ENCODE measurements around the gene PRAME.

Gene PRAME

DNA sequence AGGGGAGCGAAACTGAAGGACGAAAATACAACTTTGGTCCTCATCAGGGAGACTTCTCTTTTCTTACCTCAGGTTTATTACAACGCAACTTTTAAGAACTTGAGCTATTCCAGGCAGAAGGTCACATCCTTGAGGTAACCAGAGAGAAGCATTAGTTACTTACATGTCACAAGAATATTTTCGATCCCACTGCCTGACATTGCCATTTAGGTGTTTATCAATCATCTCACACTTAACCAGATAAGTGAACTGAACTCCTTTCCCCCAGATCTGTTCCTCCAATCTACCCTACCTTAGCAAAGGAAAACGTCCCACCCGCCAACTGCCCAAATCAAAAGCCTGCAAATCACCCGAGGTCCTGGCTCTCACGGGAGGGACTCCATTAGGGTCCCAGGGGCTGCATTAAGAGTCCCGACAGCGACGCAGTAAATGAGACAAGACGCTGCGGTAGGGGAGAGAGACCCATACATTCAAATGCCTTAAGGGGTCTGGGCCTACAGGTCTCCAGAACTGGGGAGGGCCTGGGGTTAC, 51.3 kb downstream of the PRAME start:
- Histone ChIP-seq H3K4me1 (ENCODE audit: control insufficient read depth, insufficient read depth, low read length) (no peaks in the 10 kb centered on the region), H3K4me3 (ENCODE audit: low read length) (peak overlapping the region; percentile 76), H3K36me3 (ENCODE audit: control insufficient read depth, insufficient read depth, low read length) (no peaks in the 10 kb centered on the region), H3K27ac (ENCODE audit: low read depth, low read length) (no peak overlapping the region), H3K9ac (ENCODE audit: low read length) (no peak overlapping the region), H3K27me3 (ENCODE audit: control insufficient read depth, insufficient read depth, low read length) (no peaks in the 10 kb centered on the region)

DNA sequence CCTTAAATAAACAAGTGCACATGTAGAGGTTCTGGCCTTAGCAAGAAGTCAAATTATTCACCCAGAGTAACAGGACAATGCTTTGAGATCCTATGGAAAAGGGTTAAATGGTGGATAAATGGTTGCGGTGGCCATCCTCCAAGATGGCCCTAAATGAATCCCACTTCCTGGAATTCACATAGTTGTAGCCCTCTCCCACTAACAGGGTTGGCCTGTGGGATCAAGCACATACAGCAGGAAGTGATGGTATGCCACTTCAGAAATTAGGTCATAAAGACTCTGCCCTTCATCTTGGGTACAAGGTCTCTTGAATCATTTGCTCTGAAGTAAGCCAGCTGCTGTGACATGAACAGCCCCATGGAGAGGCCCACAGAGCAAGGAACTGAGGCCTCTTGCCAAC, 52.3 kb downstream of the PRAME start:
- no peaks in the 10 kb centered on the region for H3K4me1 ChIP-seq (ENCODE audit: control insufficient read depth, insufficient read depth, low read length)
- no peak overlapping the region for H3K4me3 ChIP-seq (ENCODE audit: low read length)
- H3K36me3 ChIP-seq (ENCODE audit: control insufficient read depth, insufficient read depth, low read length), result no peaks in the 10 kb centered on the region
- H3K27ac ChIP-seq (ENCODE audit: low read depth, low read length), result no peak overlapping the region
- no peak overlapping the region for H3K9ac ChIP-seq (ENCODE audit: low read length)
- H3K27me3 ChIP-seq (ENCODE audit: control insufficient read depth, insufficient read depth, low read length), result no peaks in the 10 kb centered on the region

DNA sequence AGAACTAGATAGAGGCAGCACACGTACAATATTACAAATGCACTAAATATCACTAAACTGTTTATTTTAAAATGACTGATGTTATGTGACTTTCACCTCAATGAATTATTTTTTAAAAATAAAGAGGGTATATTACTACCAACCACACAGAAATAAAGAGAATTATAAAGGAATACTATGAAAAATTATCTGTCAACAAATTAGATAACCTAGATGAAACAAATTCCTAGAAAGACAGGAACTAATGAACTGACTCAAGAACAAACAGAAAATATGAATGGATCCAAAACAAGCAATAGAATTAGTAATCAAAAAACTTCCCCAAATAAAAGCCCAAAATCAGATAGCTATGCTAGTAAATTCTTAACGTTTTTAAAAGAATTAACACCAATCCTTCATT, 60.8 kb downstream of the PRAME start:
- no peaks in the 10 kb centered on the region for H3K27me3 ChIP-seq (ENCODE audit: control insufficient read depth, insufficient read depth, low read length)
- H3K27ac ChIP-seq (ENCODE audit: low read depth, low read length), result no peak overlapping the region
- H3K36me3 ChIP-seq (ENCODE audit: control insufficient read depth, insufficient read depth, low read length), result no peaks in the 10 kb centered on the region
- H3K4me1 ChIP-seq (ENCODE audit: control insufficient read depth, insufficient read depth, low read length), result no peaks in the 10 kb centered on the region
- H3K4me3 ChIP-seq (ENCODE audit: low read length), result no peak overlapping the region
- H3K9ac ChIP-seq (ENCODE audit: low read length), result no peak overlapping the region
